ENCODE results near the gene FZD2. TPM values are rescaled to one million over a fixed set of nuclear protein-coding genes. Genes with fewer than 3 reads are reported as not detected.

The FZD2 gene
- total RNA-seq, result 27.6 and 32.5 TPM in 2 replicates

DNA sequence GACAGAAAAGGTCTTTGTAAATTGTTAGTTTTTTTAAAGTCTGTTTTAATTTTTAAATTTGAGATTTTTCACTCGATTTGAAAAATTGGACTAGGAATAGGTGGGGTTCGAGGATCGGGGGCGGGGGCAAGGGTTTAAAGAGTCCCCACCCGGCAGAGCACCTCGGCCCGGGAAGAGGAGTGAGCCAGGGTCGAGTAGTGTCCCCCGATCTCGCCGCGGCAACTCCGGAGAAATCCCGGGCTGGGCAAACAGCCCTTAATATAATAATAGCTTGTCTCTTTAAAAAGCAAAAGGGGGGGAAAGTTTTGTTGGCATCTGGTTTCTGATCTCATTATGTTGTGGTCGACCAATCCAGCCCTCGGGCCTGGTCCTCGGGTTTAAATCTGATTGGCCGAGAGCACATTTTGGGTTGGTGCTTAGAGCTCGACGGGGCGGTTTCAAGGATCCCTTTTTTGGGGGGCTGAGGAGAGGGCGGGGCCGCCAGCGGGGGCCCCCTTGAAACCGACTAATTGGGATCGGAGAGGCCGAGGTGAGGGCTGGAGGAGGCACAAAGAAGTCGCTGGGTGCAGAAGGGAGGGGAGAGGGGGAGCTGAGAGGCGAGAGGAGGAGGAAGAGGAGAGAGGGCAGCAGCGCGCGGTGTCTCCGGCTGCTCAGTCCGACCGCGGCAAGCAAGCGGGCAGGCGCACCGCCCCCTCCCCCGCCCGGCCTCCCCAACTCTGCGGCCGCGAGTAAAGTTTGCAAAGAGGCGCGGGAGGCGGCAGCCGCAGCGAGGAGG lies at the start of gene FZD2:
Gene FZD2 (plus strand): TSS at position 653 of the 775 bp plus-strand sequence. CDS start 205 bp downstream, outside the sequence.

Other genes with a start within 250 kb of the FZD2 start
- 0.13 and 0.20 TPM in 2 replicates for gene RUNDC3A, start 248.9 kb upstream of the FZD2 start, total RNA-seq
- gene SLC25A39, start 232.7 kb upstream of the FZD2 start, total RNA-seq, result 64.0 and 102 TPM in 2 replicates
- gene GRN, start 212.2 kb upstream of the FZD2 start, total RNA-seq, result 556 and 750 TPM in 2 replicates
- 4.5 and 5.7 TPM in 2 replicates for gene FAM171A2, start 193.6 kb upstream of the FZD2 start, total RNA-seq
- gene ITGA2B, start 167.8 kb upstream of the FZD2 start, total RNA-seq, result 0.30 and 0.46 TPM in 2 replicates
- gene GPATCH8, start 54.1 kb upstream of the FZD2 start, total RNA-seq, result 16.8 and 19.3 TPM in 2 replicates
- gene MEIOC, start 99.0 kb downstream of the FZD2 start, total RNA-seq, result 0.07 TPM in 1 of 2 replicates, not detected in the other
- 24.0 and 26.8 TPM in 2 replicates for gene CCDC43, start 132.3 kb downstream of the FZD2 start, total RNA-seq
- gene DBF4B, start 151.2 kb downstream of the FZD2 start, total RNA-seq, result 2.3 and 2.7 TPM in 2 replicates
- 0.26 and 0.79 TPM in 2 replicates for gene ADAM11, start 201.5 kb downstream of the FZD2 start, total RNA-seq